Muscle layer of colon (tissue), 2 donors: ENCODE results near the gene EXOC3L4.

Experiments used
- H3K27ac ChIP-seq: one replicate; pipeline ENCODE4 v1.7.0; 2013; ENCODE audit warnings: low read depth, mild to moderate bottlenecking, low read length, moderate library complexity
- H3K27me3 ChIP-seq, 2 donors: one replicate each; pipeline ENCODE4 v1.7.0; 2013; ENCODE audit warnings: low read length in 2 of 2, mild to moderate bottlenecking in 2 of 2; ENCODE audit not compliant: insufficient read depth in 2 of 2, control insufficient read depth in 1 of 2
- H3K36me3 ChIP-seq: one replicate; pipeline ENCODE4 v1.7.0; 2013; ENCODE audit warnings: mild to moderate bottlenecking, low read length; ENCODE audit not compliant: insufficient read depth
- H3K4me1 ChIP-seq: one replicate; pipeline ENCODE4 v1.7.0; 2013; ENCODE audit warnings: mild to moderate bottlenecking, low read length; ENCODE audit not compliant: insufficient read depth
- H3K4me3 ChIP-seq, 2 donors: one replicate each; pipeline ENCODE4 v1.7.0; 2013; ENCODE audit warnings: low read length in 2 of 2, low read depth in 1 of 2, mild to moderate bottlenecking in 1 of 2, moderate library complexity in 1 of 2
- H3K9ac ChIP-seq: one replicate; pipeline ENCODE4 v1.7.0; 2013; ENCODE audit warnings: low read length
- H3K9me3 ChIP-seq: one replicate; pipeline ENCODE4 v1.7.0; 2013; ENCODE audit warnings: mild to moderate bottlenecking, low read length
- donor health status: abdominal sarcoma.
- donor health status: Adenocarcinoma of cecum.

Gene EXOC3L4

DNA sequence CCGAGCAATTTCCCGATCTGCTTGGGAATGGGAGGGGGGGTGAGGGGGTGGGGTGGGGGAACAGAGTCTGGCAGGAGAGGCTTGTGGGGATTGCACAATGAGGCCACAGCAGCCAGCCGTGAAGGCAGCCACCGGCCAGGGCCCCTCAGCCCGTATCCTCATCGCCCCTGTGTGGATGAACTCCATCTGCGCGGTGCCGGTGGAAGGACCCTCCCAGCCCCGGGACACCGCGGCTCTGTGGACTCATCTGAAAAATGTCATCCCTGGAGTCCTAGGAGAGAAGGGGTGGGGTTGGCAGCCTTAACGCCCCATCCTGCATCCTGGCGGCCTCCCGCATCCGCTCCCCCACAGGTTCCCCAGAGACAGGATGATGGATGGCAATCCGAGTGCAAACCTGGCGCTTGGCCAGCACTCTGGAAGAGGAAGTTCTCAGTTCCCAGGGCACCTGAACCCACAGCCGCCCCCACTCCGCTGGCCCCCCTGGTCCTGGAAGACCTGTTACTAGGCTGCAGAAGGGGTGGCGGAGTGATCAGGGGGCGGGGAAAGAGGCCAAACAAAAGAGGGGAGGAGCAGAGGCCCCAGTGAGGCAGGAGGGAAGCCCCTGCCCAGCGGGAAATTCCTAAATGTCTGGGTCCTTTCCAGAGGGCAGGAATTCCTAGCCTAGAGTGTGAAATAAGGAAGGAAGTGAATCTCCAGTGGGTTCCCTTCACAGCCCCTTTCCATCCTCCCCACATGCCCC, 27.5 kb downstream of the EXOC3L4 start:
- peaks cover 4 to 32% of the 10 kb centered on the region in 2 donors for H3K27me3 ChIP-seq
- peak overlapping the region; percentile 1 for H3K27ac ChIP-seq
- no peaks in the 10 kb centered on the region for H3K36me3 ChIP-seq
- no peaks in the 10 kb centered on the region for H3K9me3 ChIP-seq
- H3K9ac ChIP-seq, result no peak overlapping the region
- H3K4me1 ChIP-seq, result peaks cover 17% of the 10 kb centered on the region
- peak overlapping the region; percentile 12 to 37 for H3K4me3 ChIP-seq

DNA sequence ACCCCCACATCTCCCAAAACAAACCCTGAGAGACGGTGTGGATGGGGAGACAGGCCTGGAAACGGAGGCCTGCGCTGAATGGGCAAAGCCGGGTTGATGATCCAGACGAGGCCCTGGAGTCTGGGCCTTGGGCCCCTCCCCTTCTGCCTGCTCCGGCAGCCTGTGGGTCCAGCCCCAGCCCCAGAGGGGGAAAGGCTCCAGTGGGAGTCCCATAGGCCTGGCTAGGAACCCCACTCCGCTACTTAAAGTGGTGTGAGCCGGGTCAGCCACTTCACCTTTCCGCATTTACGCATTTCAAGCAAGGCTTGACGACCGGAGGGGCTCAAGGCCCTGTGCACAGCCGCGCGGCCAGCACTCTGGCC, 28.0 kb downstream of the EXOC3L4 start:
- no peaks in the 10 kb centered on the region for H3K36me3 ChIP-seq
- peak overlapping the region; percentile 48 for H3K27ac ChIP-seq
- H3K4me3 ChIP-seq, result peak overlapping the region; percentile 36 to 37
- H3K27me3 ChIP-seq, result peaks cover 4 to 32% of the 10 kb centered on the region in 2 donors
- H3K9me3 ChIP-seq, result no peaks in the 10 kb centered on the region
- H3K9ac ChIP-seq, result no peak overlapping the region
- peaks cover 17% of the 10 kb centered on the region for H3K4me1 ChIP-seq

DNA sequence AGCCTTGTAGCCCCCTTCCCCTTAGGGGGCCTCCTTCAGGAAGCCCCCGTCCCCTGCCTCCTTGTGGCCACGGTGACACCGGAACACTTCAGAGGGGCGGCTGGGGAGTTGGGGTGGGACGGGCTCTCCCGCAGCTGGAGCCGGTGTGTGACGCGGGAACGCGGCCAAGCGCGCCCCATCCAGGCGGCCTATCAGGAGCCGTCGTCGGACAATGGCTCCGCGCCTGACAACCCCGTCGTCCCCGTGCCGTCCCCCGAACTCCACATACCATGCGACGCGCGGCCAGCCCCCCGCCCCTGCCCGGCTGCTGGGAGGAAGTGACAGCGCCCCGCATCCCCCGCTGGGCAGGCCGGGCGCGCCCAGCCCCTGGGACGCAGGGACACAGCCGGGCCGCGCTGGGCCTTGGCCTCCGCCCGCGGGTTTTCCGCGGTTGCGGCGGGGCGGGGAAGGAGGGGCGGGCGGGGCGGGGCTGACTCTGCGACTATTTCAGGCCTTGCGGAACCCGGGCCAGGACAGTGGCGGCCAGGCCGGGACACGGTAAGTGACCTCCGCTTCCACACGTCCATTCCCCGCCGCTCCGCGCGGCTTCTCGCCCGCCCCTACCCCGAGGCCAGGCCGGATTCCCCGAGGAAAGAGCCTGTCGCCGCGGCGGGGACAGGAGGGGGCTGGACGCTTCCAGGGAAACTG, 28.6 kb downstream of the EXOC3L4 start, which contains the start of gene TNFAIP2:
Gene TNFAIP2, plus strand, starts transcription at position 515 of the 687 bp plus-strand sequence. CDS start 2,997 bp downstream, outside the sequence.
- peak within 1 kb of the TSS; percentile 30 for H3K9ac ChIP-seq

DNA sequence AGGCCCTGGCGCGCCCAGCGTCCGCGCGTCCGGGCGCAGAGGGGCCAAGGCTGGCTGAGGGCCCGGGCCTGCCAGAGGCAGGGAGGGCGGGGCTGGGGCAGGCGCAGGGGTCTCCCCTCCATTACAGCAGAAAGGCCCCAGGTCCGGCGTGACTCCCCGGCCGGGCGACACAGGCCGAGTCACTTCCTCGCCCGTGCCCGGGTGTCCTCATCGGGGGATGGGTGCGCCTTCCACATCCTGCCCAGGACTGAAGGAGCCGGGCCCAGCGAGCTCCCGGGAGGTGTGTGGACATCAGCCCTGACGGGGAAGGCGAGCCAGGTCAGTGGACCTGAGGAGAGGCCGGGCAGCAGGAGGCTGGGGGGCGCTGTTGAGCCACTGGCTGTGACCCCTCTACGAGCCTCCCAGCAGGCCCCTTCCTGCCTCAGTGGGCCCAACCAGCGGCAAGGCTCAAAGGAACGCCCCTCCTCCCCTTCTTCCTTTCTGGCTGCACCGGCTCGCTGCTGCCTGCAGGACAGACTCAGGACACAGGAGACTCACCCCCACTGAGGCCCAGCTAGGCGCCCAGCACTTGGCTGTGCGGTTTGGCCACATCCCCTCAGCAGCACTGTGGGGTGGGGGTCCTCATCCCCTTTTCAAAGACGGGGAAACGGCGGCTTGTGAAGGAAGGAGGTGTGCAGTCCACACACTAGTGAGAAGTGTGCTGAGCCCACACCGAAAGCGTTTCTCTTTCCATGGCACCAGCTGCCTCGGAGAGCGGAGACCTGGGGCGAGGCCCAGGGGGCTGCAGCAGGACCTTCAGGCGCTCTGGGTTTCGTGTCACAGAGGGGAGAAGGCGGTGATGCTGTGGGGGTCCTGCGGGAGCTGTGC, 29.3 kb downstream of the EXOC3L4 start:
- Histone ChIP-seq H3K27me3 (peaks cover 4 to 32% of the 10 kb centered on the region in 2 donors), H3K4me1 (peaks cover 9% of the 10 kb centered on the region), H3K36me3 (no peaks in the 10 kb centered on the region), H3K9ac (peak overlapping the region; percentile 30), H3K4me3 (peak overlapping the region; percentile 54 to 62), H3K27ac (peak overlapping the region; percentile 4), H3K9me3 (no peaks in the 10 kb centered on the region)

More for the DNA sequence above, 28.6 kb downstream of the EXOC3L4 start, which contains the start of gene TNFAIP2:
- no peaks in the 10 kb centered on the region for H3K36me3 ChIP-seq
- peak within 1 kb of the TSS; percentile 48 for H3K27ac ChIP-seq
- H3K4me3 ChIP-seq, result peak within 1 kb of the TSS; percentile 54 to 62
- H3K27me3 ChIP-seq, result peaks cover 4 to 32% of the 10 kb centered on the region in 2 donors
- H3K4me1 ChIP-seq, result peaks cover 16% of the 10 kb centered on the region
- H3K9me3 ChIP-seq, result no peaks in the 10 kb centered on the region

DNA sequence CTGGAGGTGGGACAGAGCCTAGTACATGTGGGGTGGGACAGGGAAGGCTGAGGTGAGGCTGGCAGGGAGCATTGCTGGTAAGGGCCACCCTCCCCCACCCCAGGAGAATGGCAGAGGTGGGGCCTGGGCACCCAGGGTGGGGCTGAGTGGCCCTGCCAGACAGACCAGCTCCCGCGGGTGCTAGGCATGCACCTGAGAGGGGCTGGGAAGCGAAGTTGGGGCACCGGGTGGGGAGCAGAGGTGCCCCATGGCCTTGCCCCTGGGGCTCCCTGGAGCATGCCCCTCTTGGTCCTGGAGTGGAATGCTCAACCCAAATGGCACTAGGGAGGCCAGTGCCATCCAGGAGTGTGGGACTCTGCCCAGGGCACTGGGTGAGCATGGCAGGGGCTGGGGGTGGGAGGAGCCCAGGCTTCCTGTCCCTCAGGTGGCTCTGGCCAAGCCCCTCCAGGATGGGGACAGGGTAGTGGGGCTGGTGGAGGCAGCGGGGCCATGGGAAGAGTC, 30.0 kb downstream of the EXOC3L4 start:
- peak overlapping the region; percentile 30 for H3K9ac ChIP-seq
- no peaks in the 10 kb centered on the region for H3K9me3 ChIP-seq
- no peaks in the 10 kb centered on the region for H3K36me3 ChIP-seq
- H3K4me1 ChIP-seq, result peaks cover 6% of the 10 kb centered on the region
- H3K27ac ChIP-seq, result no peak overlapping the region
- peak overlapping the region in 1 of 2 donors; percentile 54 for H3K4me3 ChIP-seq
- peaks cover 4 to 32% of the 10 kb centered on the region in 2 donors for H3K27me3 ChIP-seq

DNA sequence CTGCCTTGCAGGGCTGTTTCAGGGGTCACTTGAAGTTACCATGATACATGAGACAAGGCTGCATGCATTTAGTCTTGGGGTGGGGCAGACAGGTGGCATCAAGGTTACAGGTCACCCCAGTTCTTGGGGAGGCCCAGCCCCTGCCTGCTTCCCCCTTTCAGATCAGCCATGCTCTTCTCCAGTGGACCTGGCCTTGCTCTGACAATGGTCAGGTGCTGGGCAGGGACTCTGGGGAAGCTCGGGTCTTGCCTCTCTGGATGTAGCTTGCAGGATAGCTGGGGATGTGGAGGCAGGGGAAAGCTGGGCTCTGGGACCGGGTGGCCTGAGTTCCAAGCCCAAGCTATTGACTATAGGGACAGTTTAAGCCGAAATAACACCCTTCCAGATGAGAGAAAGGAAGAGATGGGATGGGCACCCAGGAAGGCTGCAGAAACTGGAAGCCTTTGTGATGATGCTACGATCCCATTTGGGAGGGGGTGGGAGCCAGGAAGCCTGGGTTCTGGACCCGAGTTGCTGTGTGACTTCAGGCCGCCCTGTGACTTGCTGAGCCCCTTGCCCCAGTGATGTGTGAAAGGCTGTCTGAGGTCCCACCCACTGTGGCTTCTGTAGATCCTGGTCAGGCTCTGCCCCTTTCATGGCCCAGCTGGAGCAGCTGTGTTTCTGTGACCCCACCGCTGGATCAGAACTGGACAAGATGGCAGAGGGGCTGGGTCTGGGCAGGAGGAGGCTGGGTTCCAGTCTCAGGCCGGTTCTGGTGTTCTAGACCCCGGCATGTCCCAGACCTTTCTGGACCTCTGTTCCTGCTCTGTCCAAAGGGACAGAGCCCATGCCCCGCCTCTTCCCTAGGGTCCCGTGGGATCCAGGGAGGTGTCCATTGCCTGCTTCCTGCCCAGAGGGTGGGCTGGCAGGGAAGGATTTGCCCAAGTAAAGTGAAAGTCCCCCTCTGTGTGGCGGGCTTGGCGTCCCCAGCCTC, 30.9 kb downstream of the EXOC3L4 start:
- H3K27me3 ChIP-seq, result peaks cover 4 to 32% of the 10 kb centered on the region in 2 donors
- no peaks in the 10 kb centered on the region for H3K9me3 ChIP-seq
- peak overlapping the region; percentile 30 for H3K27ac ChIP-seq
- H3K36me3 ChIP-seq, result no peaks in the 10 kb centered on the region
- peaks cover 7% of the 10 kb centered on the region for H3K4me1 ChIP-seq
- H3K9ac ChIP-seq, result no peak overlapping the region
- peak overlapping the region in 1 of 2 donors; percentile 54 for H3K4me3 ChIP-seq

DNA sequence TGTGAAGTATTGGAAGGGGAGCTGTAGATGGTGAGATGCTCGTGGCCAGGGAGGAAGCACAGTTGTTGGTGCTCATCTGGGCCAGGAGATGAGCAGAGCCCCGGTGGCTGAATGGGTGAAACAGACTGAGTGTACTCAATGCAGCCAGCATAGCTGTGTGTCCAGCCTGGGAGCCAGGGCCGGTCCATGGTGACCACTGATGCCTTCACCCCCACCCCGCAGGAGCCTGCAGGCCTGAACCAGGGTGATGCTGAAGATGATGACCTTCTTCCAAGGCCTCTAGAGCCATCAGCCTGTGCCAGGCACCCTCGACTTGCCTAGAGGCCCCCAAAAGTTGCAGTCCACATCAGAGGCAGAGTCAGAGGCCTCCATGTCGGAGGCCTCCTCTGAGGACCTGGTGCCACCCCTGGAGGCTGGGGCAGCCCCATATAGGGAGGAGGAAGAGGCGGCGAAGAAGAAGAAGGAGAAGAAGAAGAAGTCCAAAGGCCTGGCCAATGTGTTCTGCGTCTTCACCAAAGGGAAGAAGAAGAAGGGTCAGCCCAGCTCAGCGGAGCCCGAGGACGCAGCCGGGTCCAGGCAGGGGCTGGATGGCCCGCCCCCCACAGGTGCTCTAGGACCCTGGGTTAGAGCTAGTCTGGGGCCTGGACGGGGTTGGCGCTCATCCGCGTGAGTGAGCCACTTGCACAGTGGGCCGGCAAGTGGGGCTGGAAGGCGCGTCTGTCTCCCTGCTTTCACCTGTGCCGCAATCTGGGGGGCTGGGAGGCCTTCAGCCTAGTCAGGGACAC, 31.8 kb downstream of the EXOC3L4 start:
- Histone ChIP-seq H3K27me3 (peaks cover 4 to 32% of the 10 kb centered on the region in 2 donors), H3K4me1 (peaks cover 16% of the 10 kb centered on the region), H3K27ac (no peak overlapping the region), H3K36me3 (no peaks in the 10 kb centered on the region), H3K9ac (no peak overlapping the region), H3K4me3 (peak overlapping the region; percentile 8 to 54), H3K9me3 (no peaks in the 10 kb centered on the region)

DNA sequence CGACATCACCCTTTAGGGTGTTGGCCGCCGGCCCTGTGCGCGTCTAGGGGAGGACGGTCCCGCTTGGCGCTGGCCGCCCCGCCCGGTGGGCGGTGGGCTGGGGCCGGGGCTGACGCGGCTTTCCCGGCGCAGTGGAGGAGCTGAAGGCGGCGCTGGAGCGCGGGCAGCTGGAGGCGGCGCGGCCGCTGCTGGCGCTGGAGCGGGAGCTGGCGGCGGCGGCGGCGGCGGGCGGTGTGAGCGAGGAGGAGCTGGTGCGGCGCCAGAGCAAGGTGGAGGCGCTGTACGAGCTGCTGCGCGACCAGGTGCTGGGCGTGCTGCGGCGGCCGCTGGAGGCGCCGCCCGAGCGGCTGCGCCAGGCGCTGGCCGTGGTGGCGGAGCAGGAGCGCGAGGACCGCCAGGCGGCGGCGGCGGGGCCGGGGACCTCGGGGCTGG, 32.4 kb downstream of the EXOC3L4 start:
- Histone ChIP-seq H3K27me3 (peaks cover 4 to 32% of the 10 kb centered on the region in 2 donors), H3K27ac (no peak overlapping the region), H3K4me3 (peak overlapping the region in 1 of 2 donors; percentile 8), H3K9ac (no peak overlapping the region), H3K4me1 (peaks cover 22% of the 10 kb centered on the region), H3K9me3 (no peaks in the 10 kb centered on the region), H3K36me3 (no peaks in the 10 kb centered on the region)

DNA sequence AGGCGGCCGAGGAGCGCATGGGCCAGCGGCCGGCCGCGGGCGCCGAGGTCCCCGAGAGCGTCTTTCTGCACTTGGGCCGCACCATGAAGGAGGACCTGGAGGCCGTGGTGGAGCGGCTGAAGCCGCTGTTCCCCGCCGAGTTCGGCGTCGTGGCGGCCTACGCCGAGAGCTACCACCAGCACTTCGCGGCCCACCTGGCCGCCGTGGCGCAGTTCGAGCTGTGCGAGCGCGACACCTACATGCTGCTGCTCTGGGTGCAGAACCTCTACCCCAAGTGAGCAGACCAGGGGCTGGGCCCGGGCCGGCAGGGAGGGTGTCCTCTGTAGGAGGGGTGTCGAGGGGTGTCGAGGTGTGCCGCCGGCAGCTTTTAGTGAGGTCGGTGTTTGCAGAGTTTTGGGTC, 32.8 kb downstream of the EXOC3L4 start:
- Histone ChIP-seq H3K4me1 (peaks cover 26% of the 10 kb centered on the region), H3K27me3 (peaks cover 3 to 29% of the 10 kb centered on the region in 2 donors), H3K9me3 (no peaks in the 10 kb centered on the region), H3K9ac (no peak overlapping the region), H3K27ac (no peak overlapping the region), H3K4me3 (no peak overlapping the region), H3K36me3 (no peaks in the 10 kb centered on the region)
